ENCODE data around the gene TALDO1.

GRCh38 chr11:803770-804598 is 56.7 kb downstream of the TALDO1 start:
- no peak for TF ChIP-seq CTCF (IDR thresholded peaks at IDR 0.05)
- TF ChIP-seq EP300 (IDR thresholded peaks at IDR 0.05): no peak
